VCaP (cell line): Measurements from ENCODE around the gene FHAD1.

Experiments
- H3K27ac ChIP-seq: fragments of 450-650 bp; 2 replicates; pipeline ENCODE4 v1.5.1; 2017
- TF ChIP-seq, protein P1 (sequence below): fragments of 450-650 bp; conservative IDR thresholded peaks from 2 replicates; pipeline ENCODE4 v1.5.1; 2017; ENCODE audit warnings: mild to moderate bottlenecking, moderate library complexity

The FHAD1 gene

DNA sequence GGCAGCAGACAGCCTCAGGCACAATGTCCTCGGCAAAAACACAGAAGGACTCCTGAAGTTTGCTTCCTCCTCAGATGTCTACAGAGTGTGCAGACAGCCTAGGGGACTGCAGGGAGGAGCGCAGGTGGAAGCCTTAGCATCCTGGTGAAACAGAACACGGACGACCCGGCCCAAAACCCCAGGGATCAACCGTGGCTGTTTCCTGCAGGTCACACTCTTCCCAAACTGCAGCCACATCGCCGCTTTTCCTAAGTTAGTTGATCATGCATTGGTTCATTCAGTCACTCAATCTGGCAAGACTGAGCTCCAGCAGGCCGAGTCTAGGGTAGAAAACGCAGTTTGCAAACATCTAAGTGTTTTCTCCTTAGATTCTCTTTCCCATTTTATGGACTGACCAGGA lies 33.4 kb downstream of the FHAD1 start:
- TF ChIP-seq, protein P1, sequence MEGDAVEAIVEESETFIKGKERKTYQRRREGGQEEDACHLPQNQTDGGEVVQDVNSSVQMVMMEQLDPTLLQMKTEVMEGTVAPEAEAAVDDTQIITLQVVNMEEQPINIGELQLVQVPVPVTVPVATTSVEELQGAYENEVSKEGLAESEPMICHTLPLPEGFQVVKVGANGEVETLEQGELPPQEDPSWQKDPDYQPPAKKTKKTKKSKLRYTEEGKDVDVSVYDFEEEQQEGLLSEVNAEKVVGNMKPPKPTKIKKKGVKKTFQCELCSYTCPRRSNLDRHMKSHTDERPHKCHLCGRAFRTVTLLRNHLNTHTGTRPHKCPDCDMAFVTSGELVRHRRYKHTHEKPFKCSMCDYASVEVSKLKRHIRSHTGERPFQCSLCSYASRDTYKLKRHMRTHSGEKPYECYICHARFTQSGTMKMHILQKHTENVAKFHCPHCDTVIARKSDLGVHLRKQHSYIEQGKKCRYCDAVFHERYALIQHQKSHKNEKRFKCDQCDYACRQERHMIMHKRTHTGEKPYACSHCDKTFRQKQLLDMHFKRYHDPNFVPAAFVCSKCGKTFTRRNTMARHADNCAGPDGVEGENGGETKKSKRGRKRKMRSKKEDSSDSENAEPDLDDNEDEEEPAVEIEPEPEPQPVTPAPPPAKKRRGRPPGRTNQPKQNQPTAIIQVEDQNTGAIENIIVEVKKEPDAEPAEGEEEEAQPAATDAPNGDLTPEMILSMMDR = no peak

DNA sequence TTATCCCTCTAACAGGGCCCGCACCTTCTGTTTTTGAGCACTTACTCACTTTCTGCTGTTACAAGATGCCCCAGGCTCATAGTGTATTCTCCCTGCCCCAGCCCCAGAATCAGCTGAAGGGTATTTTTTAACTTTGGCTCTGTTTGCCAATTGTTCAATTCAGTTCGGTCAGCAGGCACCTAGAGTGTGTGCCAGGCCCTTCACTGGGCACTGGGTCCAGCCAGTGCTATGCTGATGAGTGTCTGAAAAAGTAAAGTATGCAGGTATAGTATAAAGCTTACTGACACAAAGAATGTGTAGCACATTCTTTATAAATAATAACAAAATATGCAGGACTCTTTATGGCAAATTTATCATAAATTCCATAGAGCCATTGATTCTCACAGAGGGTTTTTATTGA lies 35.0 kb downstream of the FHAD1 start:
- TF ChIP-seq, protein P1 = no peak
- H3K27ac ChIP-seq = no peak overlapping the region; the same call in 1 of the 2 replicates

More for the DNA sequence above, 33.4 kb downstream of the FHAD1 start:
- no peak overlapping the region for H3K27ac ChIP-seq

- TF ChIP-seq, protein P1 = no peak
- peak overlapping the region; percentile 93 for H3K27ac ChIP-seq
Measured at GRCh38 chr1:15282810-15283474, 35.9 kb downstream of the FHAD1 start.

GRCh38 chr1:15283526-15283925 lies 36.5 kb downstream of the FHAD1 start:
- peak overlapping the region; percentile 93 for H3K27ac ChIP-seq
- TF ChIP-seq, protein P1 = no peak

DNA sequence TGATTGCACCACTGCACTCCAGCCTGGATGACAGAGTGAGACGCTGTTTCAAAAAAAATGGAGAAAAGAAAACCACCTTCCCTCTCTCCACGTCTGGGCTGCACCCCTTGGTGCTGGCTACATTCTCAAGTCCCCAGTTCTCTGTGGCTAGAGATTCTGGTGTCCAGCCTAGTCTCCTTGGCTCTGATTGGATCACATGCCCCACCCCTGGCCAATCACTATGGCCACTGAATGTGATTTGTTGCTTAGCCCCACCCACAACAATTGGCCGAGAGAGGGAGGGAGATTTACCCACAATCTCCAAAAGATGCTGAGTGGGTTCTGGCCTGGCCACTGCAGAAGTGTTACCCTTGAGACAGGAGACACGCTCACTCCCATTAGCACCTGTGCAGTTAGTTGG lies 39.4 kb downstream of the FHAD1 start:
- H3K27ac ChIP-seq = peak overlapping the region; percentile 93

DNA sequence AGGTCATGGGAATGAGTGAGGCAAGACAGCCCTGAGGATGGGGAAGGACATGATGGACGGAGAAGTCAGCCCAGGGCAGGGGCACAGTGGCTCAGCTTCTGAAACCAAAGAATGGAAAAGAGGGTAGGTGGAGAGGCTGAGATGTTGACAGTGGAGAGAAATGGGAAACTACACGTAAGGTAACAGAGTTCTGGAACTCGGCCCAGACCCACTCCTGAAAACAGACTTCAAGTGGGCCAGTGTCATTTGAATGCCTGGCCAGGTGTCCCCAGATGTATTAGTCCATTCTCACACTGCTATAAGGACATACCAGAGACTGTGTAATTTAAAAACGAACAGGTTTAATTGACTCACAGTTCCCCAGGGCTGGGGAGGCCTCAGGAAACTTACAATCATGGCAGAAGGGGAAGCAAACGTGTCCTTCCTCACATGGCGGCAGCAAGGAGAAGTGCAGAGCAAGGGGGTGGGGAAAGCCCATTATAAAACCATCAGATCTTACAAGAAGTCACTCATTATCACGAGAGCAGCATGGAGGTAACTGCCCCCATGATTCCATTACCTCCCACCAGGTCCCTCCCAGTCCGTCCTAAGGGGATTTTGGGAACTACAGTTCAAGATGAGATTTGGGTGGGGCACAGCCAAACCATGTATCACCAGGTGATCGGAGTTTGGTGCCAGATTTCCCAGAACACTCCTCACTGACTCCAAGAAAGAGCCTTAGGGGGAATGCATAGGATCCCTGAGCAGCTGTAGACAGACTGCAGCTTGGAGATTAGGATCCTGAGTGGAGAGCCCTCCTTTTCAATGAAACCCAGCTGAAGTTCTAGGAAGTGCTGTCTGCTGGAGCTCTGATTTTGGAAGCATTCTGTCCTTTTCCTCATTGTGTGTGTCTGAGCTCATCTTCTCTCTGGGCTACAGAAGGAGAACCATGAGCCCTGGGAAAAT lies 40.3 kb downstream of the FHAD1 start:
- H3K27ac ChIP-seq = peak overlapping the region; percentile 93; the same call in 1 of the 2 replicates

More for the DNA sequence above, 39.4 kb downstream of the FHAD1 start:
- TF ChIP-seq, protein P1 = no peak

More for the DNA sequence above, 40.3 kb downstream of the FHAD1 start:
- TF ChIP-seq, protein P1 = no peak
